CD4-positive, alpha-beta T cell treated with Interleukin-15 for 1 hour (primary cell): ENCODE results near the gene MPRIP.

Experiments used
- DNase-seq: peaks from one replicate; pipeline ENCODE4 v3.0.0-alpha.2; 2020

The MPRIP gene

DNA sequence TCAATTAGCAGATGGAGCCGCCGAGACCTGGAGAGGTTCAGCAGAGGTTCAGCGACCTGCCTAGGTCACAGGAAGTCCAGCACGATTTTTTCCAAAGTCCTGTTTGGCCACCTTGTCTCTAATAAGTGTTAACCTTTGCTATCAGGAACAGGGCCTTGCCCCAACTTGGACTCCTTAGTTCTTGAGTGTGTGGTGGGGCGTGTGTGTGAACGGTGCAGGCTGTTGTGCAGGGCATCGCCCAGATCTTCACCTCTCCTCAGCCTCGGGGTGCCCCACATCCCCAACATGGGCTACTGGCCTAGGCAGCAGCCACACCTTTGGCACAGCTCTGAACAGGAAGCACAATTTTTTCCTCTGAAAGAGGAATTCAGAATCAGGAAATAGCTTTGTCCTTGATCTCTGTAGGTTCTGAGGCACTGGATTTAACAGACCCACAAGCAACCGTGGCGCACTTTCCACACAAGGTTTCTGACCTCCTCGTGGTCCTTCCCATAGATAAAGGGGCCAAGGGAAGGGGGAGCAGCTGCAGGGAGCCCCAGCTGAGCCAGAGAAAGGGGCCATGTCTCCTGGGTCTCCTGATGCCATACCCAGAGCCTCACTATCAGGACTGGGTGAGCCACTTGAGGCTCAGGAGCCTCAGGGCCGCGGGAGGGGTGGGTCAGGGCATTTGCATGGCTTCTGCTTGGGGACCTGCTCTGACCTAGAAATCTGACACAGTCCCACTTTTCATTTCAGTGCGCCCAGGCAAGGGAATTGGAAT lies 10.4 kb downstream of the MPRIP start:
- DNase-seq: peak; percentile 1

DNA sequence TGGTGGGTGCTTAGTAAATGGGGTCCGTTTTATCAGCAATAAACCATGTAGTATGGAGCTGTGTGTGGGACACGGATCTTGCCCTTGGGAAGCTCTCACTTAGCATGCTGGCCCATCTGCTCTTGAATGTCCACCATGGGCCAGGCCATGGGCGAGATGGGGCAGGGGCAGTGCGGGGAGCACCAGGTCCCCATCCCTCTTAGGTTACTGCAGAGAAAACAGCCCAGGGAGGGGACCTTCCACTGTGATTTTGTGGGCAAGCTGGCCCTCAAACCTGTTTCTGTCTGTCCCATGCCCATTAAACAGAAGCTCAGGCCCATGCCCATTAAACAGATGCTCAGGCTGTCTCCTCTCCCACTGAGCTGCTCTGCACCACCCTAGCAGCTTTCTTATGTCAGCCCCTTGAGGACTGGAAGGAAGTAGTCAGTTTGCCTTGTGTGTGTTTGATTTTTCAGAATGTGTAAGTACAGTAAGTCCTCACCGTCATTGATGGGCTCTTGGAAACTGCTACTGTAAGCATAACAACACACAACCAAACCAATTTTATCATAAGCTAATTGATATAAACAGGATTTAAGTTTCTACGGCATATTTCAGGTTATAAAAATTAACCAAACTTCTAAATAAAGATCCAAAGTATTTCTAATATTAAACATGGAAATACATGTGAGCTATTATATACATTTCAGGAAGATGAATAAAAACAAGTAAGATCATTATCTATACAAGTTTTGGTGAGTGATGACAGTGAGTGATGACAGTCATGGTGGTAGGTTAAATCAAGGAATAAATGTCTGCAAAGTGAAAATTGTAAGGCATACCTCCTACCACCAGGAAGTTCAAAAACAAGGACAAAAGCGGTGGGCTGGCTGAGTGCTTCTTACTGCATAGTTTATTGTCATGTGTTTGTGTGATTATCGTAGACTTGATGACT lies 11.5 kb downstream of the MPRIP start:
- no peak for DNase-seq

GRCh38 chr17:17054636-17055035 lies 12.4 kb downstream of the MPRIP start:
- no peak for DNase-seq

GRCh38 chr17:17055286-17056155 lies 13.3 kb downstream of the MPRIP start:
- DNase-seq: no peak

- no peak for DNase-seq
These were observed 13.9 kb downstream of the MPRIP start for GRCh38 chr17:17056156-17056539.

DNA sequence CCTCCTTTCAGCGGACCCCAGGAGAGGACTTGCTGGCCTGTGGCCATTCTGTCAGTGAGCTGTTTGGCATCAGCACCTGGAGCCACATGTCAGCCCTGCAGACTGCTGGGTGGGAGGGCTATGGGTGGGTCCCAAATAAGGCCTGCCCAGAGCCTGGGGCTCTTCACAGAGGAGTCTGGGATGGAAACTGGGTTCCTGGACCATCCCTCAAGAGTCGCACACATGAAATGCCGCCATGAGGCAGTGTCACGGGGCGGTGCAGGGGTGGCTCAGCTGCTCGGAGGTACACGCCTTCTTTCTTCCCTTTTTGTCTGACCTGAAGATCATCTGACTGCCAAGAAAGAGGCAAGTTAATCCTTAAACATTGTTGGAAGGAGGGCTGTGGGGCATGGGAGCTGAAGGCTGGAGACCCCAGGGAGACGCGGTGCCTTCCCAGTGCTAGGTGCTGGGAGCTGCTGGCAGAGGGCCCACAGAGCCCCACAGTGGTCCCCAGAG lies 14.8 kb downstream of the MPRIP start:
- DNase-seq: no peak

DNA sequence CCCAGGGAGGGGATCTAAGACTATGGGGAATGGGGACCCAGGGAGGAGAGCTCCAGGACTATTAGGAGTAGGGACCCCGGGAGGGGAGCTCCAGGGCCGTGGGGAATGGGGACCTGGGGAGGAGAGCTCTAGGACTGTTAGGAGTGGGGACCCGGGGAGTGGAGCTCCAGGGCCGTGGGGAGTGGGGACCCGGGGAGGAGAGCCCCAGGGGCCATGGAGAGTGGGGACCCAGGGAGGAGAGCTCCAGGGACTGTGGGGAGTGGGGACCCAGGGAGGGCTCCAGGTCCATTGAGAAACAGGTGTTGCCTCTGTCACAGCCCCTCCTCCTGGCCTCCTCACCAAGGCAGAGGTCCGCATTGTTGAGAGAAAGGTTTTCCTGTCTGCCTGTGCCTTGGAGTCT lies 16.0 kb downstream of the MPRIP start:
- no peak for DNase-seq

GRCh38 chr17:17059301-17059890 lies 17.1 kb downstream of the MPRIP start:
- DNase-seq: no peak

GRCh38 chr17:17060001-17060922 lies 18.0 kb downstream of the MPRIP start:
- no peak for DNase-seq

DNA sequence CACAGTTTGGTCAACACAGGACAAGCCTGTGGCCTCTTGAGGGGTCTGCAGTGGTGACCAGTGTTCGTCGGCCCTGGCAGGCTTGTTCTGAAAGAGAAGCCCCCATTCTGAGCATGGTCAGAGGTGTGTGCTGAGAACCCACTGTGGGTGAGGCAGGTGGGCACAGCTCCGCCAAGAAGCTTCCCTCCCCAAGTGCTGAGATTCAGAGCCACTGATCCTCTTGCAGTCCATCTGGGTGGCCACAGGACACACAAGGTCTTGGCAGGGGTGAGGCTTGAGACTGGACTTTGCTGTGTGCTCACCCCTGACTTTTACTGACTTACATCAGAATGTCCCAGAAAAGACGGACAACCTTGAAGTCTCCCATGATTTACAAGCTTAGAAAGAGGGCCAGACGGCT lies 18.7 kb downstream of the MPRIP start:
- DNase-seq: no peak

- no peak for DNase-seq
These were observed 19.3 kb downstream of the MPRIP start for GRCh38 chr17:17061516-17061915.

DNA sequence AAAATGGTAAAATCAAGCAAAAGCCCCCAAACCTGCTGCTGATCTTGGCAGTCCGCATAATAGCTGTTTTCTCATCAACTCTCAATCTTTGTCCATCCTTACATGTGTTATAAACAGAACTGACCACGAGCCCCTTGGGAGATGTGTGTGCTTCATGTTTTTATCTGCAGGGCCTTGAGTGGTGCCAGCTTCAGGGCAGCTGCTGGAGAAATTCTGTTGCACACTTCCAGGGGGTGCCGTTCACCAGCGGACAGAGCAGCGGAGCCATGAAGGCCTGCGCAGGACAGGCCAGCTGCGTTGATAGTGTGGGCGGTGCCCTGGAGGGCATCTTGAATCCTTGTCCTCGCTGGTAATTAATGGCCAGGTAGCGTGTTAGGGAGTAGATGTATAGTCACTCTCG lies 20.1 kb downstream of the MPRIP start:
- no peak for DNase-seq

GRCh38 chr17:17062866-17063265 lies 20.6 kb downstream of the MPRIP start:
- DNase-seq: no peak

DNA sequence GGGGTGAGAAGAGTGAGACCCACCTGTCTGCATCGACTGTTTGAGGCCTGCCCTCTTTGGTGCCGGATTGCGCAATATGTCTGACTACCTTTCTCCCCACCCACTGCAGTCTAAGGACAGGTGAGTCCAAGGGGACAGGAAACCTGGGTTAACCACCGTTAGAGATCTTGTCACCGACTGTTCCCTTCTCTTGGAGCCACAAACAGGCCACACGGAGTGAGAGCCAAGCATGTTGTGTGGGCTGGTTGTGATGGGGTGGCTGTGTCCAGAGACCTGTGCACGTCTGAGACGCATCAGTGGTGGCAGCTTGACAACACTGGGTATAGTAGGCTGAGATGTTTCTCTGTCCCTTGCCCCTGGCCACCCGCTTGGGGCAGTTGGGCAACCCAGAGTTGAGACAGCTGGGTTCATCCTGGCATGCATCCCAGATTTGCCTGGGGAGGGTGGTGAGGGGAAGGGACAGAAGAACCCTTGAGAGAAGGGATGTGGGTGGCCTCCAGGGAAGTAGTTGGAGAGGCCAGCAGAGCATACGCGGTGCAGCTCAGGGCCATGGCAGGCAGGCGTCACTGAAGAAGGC lies 21.4 kb downstream of the MPRIP start:
- DNase-seq: no peak

GRCh38 chr17:17064322-17064721 lies 22.1 kb downstream of the MPRIP start:
- DNase-seq: no peak

DNA sequence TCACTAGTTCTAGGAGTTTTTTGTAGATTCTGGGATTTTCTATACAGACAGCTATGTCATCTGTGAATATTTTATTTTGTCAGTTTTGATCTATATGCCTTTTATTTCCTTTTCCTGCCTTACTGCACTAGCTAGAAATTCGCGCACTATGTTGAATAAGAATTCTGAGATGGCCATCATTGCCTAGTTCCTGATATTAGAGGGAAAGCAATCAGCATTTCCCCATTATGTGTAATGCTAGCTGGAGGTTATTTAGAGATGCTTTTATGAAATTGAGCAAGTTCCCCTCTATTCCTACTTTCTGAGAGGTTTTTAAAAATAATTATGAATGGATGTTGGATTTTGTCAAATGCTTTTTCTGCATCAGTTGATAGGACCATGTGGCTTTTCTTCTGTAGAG lies 23.8 kb downstream of the MPRIP start:
- DNase-seq: no peak

GRCh38 chr17:17067257-17067656 lies 25.0 kb downstream of the MPRIP start:
- no peak for DNase-seq

DNA sequence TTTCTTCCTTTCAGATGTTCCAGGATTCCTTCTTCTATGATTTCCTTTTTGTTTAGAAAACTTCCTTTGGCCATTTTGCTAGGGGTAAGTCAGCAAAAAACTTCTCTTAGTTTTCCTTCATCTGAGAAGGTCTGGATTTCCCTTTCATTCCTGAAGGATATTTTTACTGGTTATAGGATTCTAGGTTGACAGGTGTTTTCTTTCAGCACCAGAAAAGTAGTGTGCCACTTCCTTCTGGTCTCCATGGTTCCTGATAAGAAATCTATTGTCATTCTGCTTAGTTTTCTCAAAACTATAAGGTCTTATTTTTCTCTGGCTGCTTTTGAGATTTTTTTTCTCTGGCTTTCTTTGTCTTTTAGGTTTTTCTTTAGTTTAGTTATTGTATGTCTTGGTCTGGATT lies 27.6 kb downstream of the MPRIP start:
- no peak for DNase-seq

GRCh38 chr17:17070931-17071330 lies 28.7 kb downstream of the MPRIP start:
- DNase-seq: no peak

DNA sequence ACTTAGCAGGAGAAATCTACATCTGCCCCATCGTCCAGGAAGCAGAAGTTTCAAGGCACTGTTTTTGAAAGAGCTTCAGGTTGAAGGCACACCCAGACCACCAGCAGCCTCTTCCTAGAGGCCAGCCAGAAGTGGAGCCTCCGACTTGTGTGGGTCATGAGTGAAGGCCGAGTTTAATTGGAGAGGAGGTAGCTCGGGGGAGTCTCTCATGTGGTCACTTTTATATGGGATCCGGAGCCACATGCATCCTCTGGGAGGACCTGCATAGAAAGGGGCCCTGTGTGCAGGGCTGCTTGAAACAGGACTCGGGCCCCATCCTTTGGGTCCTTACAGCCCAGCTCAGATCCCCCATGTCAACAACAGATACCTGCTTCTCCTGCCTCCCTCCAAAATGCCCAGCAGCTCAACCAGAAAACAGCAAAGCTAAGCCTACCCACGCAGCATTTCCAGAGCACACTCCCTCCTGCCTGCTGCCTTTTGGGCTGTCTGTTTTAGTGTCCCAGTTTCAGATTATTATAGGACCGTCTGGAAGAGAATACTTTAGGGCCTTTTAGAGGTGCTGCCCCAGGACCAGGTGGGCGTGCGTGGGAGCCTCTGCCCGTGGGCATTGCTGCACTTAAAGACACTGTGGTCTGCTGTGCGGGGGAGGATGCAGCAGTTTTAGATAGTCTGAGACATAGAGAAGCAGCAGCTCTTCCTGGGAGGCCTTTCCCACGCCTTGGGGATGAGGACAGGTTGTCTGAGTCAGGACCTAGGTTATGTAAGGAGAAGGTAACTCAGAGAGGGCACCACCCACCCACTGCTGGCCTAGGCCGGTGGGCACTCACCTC lies 29.5 kb downstream of the MPRIP start:
- no peak for DNase-seq
